Heart right ventricle (tissue), 16 donors: ENCODE measurements around the gene TRIM27. TPM values are rescaled to one million over a fixed set of nuclear protein-coding genes. Genes with fewer than 3 reads are reported as not detected.

Experiments used
- ATAC-seq, 8 donors: fragments of 200-7000 bp; cut with Tn5 transposase; one replicate each; pipeline ENCODE4 v1.9.1; 2020; ENCODE audit warnings: mild to moderate bottlenecking in 8 of 8, moderate library complexity in 8 of 8, moderate number of reproducible peaks in 1 of 8
- DNase-seq, 2 donors: peaks; one replicate each; pipeline ENCODE4 v3.0.0-alpha.2; 2020
- H3K27ac ChIP-seq, 10 donors: fragments of 200-600 bp; sonication (generic) in 2 of 10; one replicate each; pipeline versions ENCODE4 v1.5.0 to v1.8.0; 2020 to 2022; ENCODE audit warnings: mild to moderate bottlenecking in 3 of 10
- H3K27me3 ChIP-seq, 7 donors: fragments of 200-600 bp; one replicate each; pipeline ENCODE4 v1.8.0; 2021 to 2022; ENCODE audit warnings: mild to moderate bottlenecking in 2 of 7
- H3K36me3 ChIP-seq, 9 donors: fragments of 200-600 bp; sonication (generic) in 1 of 9; one replicate each; pipeline versions ENCODE4 v1.5.0 to v1.8.0; 2020 to 2022; ENCODE audit warnings: mild to moderate bottlenecking in 2 of 9
- H3K4me1 ChIP-seq, 9 donors: fragments of 200-600 bp; sonication (generic) in 1 of 9; one replicate each; pipeline versions ENCODE4 v1.5.0 to v1.8.0; 2020 to 2022; ENCODE audit warnings: mild to moderate bottlenecking in 4 of 9
- H3K4me3 ChIP-seq, 10 donors: fragments of 200-600 bp; sonication (generic) in 2 of 10; one replicate each; pipeline versions ENCODE4 v1.5.0 to v1.8.0; 2020 to 2022; ENCODE audit warnings: mild to moderate bottlenecking in 7 of 10, moderate library complexity in 2 of 10
- H3K9me3 ChIP-seq, 11 donors: fragments of 200-600 bp in 10 of 11; sonication (generic) in 2 of 11; one replicate each; pipeline versions ENCODE4 v1.5.0 to v1.8.0; 2013 to 2022; ENCODE audit warnings: mild to moderate bottlenecking in 2 of 11, control low read depth in 1 of 11, moderate library complexity in 1 of 11
- WGBS, 2 donors: extraction: QIAGEN DNeasy Blood & Tissue Kit; methylation state at CpG; one replicate each; pipeline ENCODE4 v1.1.7; 2013; ENCODE audit warnings: inconsistent platforms in 1 of 2; 5-methylcytosine and 5-hydroxymethylcytosine counted together
- intact Hi-C, 10 donors: fragments of 100-400 bp; cut with DNase I; formaldehyde crosslinking; loops; one replicate each; pipeline versions ENCODE4 v1.11.1 to v1.14.2; 2022
- polyA plus RNA-seq, 2 donors: library from polyadenylated mRNA; stranded (reverse); fragments of 200-250 nt; gene quantifications; one replicate each; pipeline ENCODE4 v1.2.3, GENCODE V29; 2013
- total RNA-seq, 10 donors: library from RNA; stranded (reverse); fragmentation: NEBNext Ultra II Directional in 3 of 10; extraction: Animal tissue kit (Norgen Biotek cat#: 25700) in 3 of 10; gene quantifications; one replicate each; pipeline versions ENCODE4 v1.2.1 to v1.2.4, GENCODE V29; 2021 to 2023
- TF ChIP-seq, protein P1 (sequence below), 9 donors: fragments of 200-600 bp; sonication (generic) in 2 of 9; IDR thresholded peaks; one replicate each; pipeline versions ENCODE4 v1.5.0 to v1.8.0; 2021 to 2022; ENCODE audit warnings: antibody characterized with exemption in 9 of 9, mild to moderate bottlenecking in 5 of 9, moderate library complexity in 1 of 9
- donor health status: Arrhythmogenic right ventricular cardiomyopathy.
- donor health status: ischemic (EF 13 %, LVEDD 7.1; RV severe dilation, severe dysfunction).
- donor health status: healthy with polysubstance abuse.
- donor health status: DM: no; HTN: yes; CAD: no.
- donor health status: DM: no; HTN: no; CAD: no.
- donor health status: ischemic (EF 25% LVEDD 6.9; RV normal size, moderate dysfunction).
- donor health status: ischemic (EF 25% LVEDD 5.7; RV mildly dilated, moderate dysfunction).
- donor health status: healthy.
- donor health status: DM: yes; HTN: yes; CAD: no.
- donor health status: Ischemic cardiomyopathy.
- donor health status: ischemic (EF 35%, LVEDD 5.7; RV mildly dilated, moderate dysfunction).
- donor health status: nonischemic (EF 11% LVEDD 7.7; RV severe dilation, severe dysfunction).
- donor health status: DM: yes; HTN: yes; CAD: no.
- donor health status: PGD.
- donor health status: ischemic (EF 29% LVEDD 5.4; RV normal size, mild dysfunction).
- donor health status: nonischemic (EF 23%, LVEDD 6.1; RV moderate dilation, normal function).

The TRIM27 gene
- total and polyA plus RNA-seq, 12 donors, result 14.7 to 26.2 (median 18.6) TPM

DNA sequence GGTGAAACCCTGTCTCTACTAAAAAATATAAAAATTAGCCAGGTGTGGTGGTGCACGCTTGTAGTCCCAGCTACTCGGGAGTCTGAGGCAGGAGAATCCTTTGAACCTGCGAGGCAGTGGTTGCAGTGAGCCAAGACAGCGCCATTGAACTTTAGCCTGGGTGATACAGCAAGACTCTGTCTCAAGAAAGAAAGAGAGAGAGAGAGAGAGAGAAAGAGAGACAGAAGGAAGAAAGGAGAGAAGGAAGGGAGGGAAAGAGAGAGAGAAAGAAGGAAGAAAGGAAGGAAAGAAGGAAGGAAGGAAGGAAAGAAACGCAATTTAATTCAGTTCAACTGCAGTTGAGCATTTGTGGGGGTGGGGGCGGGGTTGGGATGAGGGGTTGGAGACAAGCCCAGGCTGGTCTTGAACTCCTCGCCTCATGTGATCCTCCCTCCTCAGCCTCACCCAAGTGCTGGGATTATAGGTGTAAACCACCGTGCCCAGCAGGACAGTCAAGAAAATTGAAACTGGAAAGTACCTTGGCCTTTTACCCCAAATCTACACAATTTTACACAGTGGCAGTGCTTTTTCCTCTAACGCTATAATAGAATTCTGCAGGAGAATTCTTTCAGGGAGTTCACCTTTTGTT, 30.5 kb downstream of the TRIM27 start:
- TF ChIP-seq, protein P1, sequence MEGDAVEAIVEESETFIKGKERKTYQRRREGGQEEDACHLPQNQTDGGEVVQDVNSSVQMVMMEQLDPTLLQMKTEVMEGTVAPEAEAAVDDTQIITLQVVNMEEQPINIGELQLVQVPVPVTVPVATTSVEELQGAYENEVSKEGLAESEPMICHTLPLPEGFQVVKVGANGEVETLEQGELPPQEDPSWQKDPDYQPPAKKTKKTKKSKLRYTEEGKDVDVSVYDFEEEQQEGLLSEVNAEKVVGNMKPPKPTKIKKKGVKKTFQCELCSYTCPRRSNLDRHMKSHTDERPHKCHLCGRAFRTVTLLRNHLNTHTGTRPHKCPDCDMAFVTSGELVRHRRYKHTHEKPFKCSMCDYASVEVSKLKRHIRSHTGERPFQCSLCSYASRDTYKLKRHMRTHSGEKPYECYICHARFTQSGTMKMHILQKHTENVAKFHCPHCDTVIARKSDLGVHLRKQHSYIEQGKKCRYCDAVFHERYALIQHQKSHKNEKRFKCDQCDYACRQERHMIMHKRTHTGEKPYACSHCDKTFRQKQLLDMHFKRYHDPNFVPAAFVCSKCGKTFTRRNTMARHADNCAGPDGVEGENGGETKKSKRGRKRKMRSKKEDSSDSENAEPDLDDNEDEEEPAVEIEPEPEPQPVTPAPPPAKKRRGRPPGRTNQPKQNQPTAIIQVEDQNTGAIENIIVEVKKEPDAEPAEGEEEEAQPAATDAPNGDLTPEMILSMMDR (IDR thresholded peaks at IDR 0.05), result no peak
- 85 to 89% methylated on average over 9 of the region's 9 CpGs for WGBS, 2 donors
- intact Hi-C loops, result loop anchor here in 4 of 10 donors (10.0 kb wide), 2 partner anchors 52 to 92 kb away; no protein-coding TSS in a partner anchor
- ATAC-seq, result no peak
- Histone ChIP-seq H3K36me3 (no peaks in the 10 kb centered on the region), H3K27me3 (no peaks in the 10 kb centered on the region), H3K4me1 (peaks cover 0 to 16% (median 10%) of the 10 kb centered on the region in 9 donors), H3K9me3 (no peaks in the 10 kb centered on the region), H3K4me3 (no peak overlapping the region), H3K27ac (no peak overlapping the region)
- no peak for DNase-seq

- no peak for DNase-seq
- Histone ChIP-seq H3K36me3 (no peaks in the 10 kb centered on the region), H3K9me3 (no peaks in the 10 kb centered on the region), H3K4me1 (peaks cover 0 to 9% (median 3%) of the 10 kb centered on the region in 9 donors), H3K27me3 (no peaks in the 10 kb centered on the region), H3K27ac (no peak overlapping the region), H3K4me3 (no peak overlapping the region)
- no peak for ATAC-seq
- intact Hi-C loops, result loop anchor here in 4 of 10 donors (10.0 kb wide), 2 partner anchors 52 to 92 kb away; no protein-coding TSS in a partner anchor
- TF ChIP-seq, protein P1 (IDR thresholded peaks at IDR 0.05), result no peak
- 69 to 84% methylated on average over 4 of the region's 4 CpGs for WGBS, 2 donors
These were observed 31.3 kb downstream of the TRIM27 start for GRCh38 chr6:28892525-28892924.

GRCh38 chr6:28887796-28888496, 35.8 kb downstream of the TRIM27 start:
- no peak for DNase-seq
- H3K27me3 ChIP-seq, result peaks cover 0 to 28% (median 16%) of the 10 kb centered on the region in 7 donors
- H3K4me1 ChIP-seq, result peaks cover 0 to 9% (median 0%) of the 10 kb centered on the region in 9 donors
- WGBS, 2 donors, result 94% methylated on average over 4 of the region's 4 CpGs
- H3K4me3 ChIP-seq, result no peak overlapping the region
- no peaks in the 10 kb centered on the region for H3K36me3 ChIP-seq
- intact Hi-C loops, result no loop called here
- no peak for ATAC-seq
- peaks cover 0 to 6% (median 0%) of the 10 kb centered on the region in 11 donors for H3K9me3 ChIP-seq
- TF ChIP-seq, protein P1 (IDR thresholded peaks at IDR 0.05), result no peak
- H3K27ac ChIP-seq, result no peak overlapping the region

DNA sequence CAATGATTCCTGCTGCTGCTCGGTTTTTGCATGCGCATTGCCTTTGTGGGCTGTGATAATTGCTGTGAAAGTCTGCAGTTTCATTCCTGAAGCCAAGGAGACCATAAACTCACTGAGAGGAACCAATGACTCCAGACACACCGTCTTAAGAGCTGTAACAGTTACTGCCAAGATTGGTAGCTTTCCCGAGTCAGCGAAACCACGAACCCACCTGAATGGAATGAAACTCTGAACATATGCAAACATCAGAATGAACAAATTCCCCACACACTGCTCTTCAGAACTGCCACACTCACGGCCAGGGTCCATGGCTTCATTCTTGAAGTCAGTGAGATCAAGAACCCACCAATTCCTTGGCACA, 37.7 kb downstream of the TRIM27 start:
- H3K27me3 ChIP-seq, result peaks cover 0 to 32% (median 16%) of the 10 kb centered on the region in 7 donors
- no peak overlapping the region for H3K4me3 ChIP-seq
- no peak overlapping the region for H3K27ac ChIP-seq
- TF ChIP-seq, protein P1 (IDR thresholded peaks at IDR 0.05), result no peak
- intact Hi-C loops, result no loop called here
- no peaks in the 10 kb centered on the region for H3K36me3 ChIP-seq
- peaks cover 0 to 6% (median 0%) of the 10 kb centered on the region in 11 donors for H3K9me3 ChIP-seq
- peaks cover 0 to 9% (median 0%) of the 10 kb centered on the region in 9 donors for H3K4me1 ChIP-seq
- no peak for DNase-seq
- ATAC-seq, result no peak
- 86 to 87% methylated on average over 7 of the region's 7 CpGs for WGBS, 2 donors
